Measurements from ENCODE around the gene GLCCI1. TPM values are rescaled to one million over a fixed set of nuclear protein-coding genes. Genes with fewer than 3 reads are reported as not detected.

Gene GLCCI1
- total and polyA plus RNA-seq, 4 donors = 25.5 to 45.3 (median 37.9) TPM

DNA sequence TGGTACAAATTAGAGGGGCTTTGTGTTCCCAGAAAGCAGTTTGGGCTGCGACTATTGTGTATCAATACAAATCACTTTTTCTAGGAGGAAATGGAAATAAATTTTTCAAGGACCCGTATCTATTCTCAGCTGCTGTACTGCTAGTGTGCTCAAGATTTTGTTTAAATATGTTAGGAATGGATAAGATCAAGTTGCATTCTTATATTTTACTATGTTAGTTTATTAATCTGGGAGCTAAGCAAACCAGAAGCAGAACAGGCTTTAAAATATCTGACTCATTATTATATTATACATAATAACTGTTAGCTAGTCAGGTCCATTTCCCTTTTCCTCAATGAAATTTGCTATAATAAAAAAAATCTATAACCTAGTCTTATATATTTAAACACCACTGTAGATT lies 11.1 kb upstream of the GLCCI1 start:
- DNase-seq (ENCODE audit: low read depth in 4 of 6, low spot score in 6 of 6) = no peak
- no peaks in the 10 kb centered on the region for H3K27me3 ChIP-seq (ENCODE audit: control insufficient read depth, insufficient read depth, low read length)
- no peak overlapping the region for H3K27ac ChIP-seq (ENCODE audit: low read depth, low read length)
- no peaks in the 10 kb centered on the region for H3K4me1 ChIP-seq (ENCODE audit: control insufficient read depth, insufficient read depth, low read length)
- H3K4me3 ChIP-seq (ENCODE audit: low read depth, low read length) = no peak overlapping the region
- H3K9me3 ChIP-seq (ENCODE audit: control insufficient read depth, insufficient read depth, low read length) = no peaks in the 10 kb centered on the region
- WGBS (ENCODE audit: insufficient coverage) = no CpG with 5 or more reads among the region's 2 CpGs
- H3K36me3 ChIP-seq (ENCODE audit: control insufficient read depth, insufficient read depth, low read length) = no peaks in the 10 kb centered on the region

- no peaks in the 10 kb centered on the region for H3K9me3 ChIP-seq (ENCODE audit: control insufficient read depth, insufficient read depth, low read length)
- H3K27ac ChIP-seq (ENCODE audit: low read depth, low read length) = no peak overlapping the region
- no peaks in the 10 kb centered on the region for H3K36me3 ChIP-seq (ENCODE audit: control insufficient read depth, insufficient read depth, low read length)
- H3K4me3 ChIP-seq (ENCODE audit: low read depth, low read length) = no peak overlapping the region
- no peaks in the 10 kb centered on the region for H3K4me1 ChIP-seq (ENCODE audit: control insufficient read depth, insufficient read depth, low read length)
- no peaks in the 10 kb centered on the region for H3K27me3 ChIP-seq (ENCODE audit: control insufficient read depth, insufficient read depth, low read length)
- WGBS (ENCODE audit: insufficient coverage) = 86% methylated on average over 3 of the region's 4 CpGs
- no peak for DNase-seq (ENCODE audit: low read depth in 4 of 6, low spot score in 6 of 6)
These were observed 8.5 kb upstream of the GLCCI1 start for GRCh38 chr7:7959979-7960670.

DNA sequence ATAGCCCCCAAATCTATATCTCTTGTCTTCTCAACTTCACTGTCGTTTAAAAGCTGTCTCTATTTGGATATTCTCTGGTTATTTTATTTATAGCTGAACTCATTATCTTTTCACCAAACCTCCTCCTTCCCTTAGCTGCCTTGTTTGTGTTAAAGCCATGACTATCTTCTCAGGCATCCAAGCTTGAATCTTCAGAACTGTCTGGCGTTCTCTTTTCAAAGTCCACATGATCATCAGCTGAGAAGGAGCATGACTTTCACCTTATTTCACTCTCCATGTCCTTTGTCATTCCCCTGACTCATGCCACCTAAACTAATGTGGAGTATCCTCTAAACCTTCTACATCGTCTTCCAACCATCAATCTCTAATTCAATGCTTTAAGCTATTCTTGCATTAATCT lies 5.7 kb upstream of the GLCCI1 start:
- WGBS (ENCODE audit: insufficient coverage) = 88% methylated on average over 2 of the region's 3 CpGs
- no peak overlapping the region for H3K4me3 ChIP-seq (ENCODE audit: low read depth, low read length)
- H3K9me3 ChIP-seq (ENCODE audit: control insufficient read depth, insufficient read depth, low read length) = no peaks in the 10 kb centered on the region

GRCh38 chr7:7964250-7964649 lies 4.3 kb upstream of the GLCCI1 start:
- no peaks in the 10 kb centered on the region for H3K27me3 ChIP-seq (ENCODE audit: control insufficient read depth, insufficient read depth, low read length)

More for the DNA sequence above, 5.7 kb upstream of the GLCCI1 start:
- H3K36me3 ChIP-seq (ENCODE audit: control insufficient read depth, insufficient read depth, low read length) = no peaks in the 10 kb centered on the region
- no peaks in the 10 kb centered on the region for H3K4me1 ChIP-seq (ENCODE audit: control insufficient read depth, insufficient read depth, low read length)
- H3K27ac ChIP-seq (ENCODE audit: low read depth, low read length) = no peak overlapping the region
- DNase-seq (ENCODE audit: low read depth in 4 of 6, low spot score in 6 of 6) = no peak
- no peaks in the 10 kb centered on the region for H3K27me3 ChIP-seq (ENCODE audit: control insufficient read depth, insufficient read depth, low read length)

DNA sequence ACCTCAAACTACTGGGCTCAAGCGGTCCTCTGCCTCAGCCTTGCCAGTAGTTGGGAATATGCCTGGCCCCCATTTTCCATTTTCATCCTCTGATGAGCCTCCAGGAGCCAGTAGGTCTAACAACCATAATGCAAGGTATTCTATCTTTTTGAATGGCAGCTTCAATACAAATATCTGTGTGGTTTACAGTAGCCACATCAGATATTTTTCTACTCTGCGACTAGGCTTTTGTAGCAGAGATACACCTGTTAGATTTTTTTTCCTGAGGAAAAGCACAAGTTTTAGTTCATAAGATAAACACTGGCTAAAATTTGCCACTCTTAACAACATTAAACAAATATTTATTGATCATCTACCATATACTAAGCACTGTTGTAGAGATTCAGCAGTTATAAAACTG lies 3.9 kb upstream of the GLCCI1 start:
- no peaks in the 10 kb centered on the region for H3K27me3 ChIP-seq (ENCODE audit: control insufficient read depth, insufficient read depth, low read length)
- no peak overlapping the region for H3K27ac ChIP-seq (ENCODE audit: low read depth, low read length)
- WGBS (ENCODE audit: insufficient coverage) = 100% methylated on average over 1 of the region's 2 CpGs

More at GRCh38 chr7:7964250-7964649, 4.3 kb upstream of the GLCCI1 start:
- WGBS (ENCODE audit: insufficient coverage) = no CpG with 5 or more reads among the region's 2 CpGs
- H3K4me1 ChIP-seq (ENCODE audit: control insufficient read depth, insufficient read depth, low read length) = peaks cover 3% of the 10 kb centered on the region
- H3K27ac ChIP-seq (ENCODE audit: low read depth, low read length) = no peak overlapping the region
- H3K36me3 ChIP-seq (ENCODE audit: control insufficient read depth, insufficient read depth, low read length) = no peaks in the 10 kb centered on the region
- no peaks in the 10 kb centered on the region for H3K9me3 ChIP-seq (ENCODE audit: control insufficient read depth, insufficient read depth, low read length)
- no peak overlapping the region for H3K4me3 ChIP-seq (ENCODE audit: low read depth, low read length)
- DNase-seq (ENCODE audit: low read depth in 4 of 6, low spot score in 6 of 6) = no peak

GRCh38 chr7:7965301-7965700 lies 3.3 kb upstream of the GLCCI1 start:
- peaks cover 3% of the 10 kb centered on the region for H3K4me1 ChIP-seq (ENCODE audit: control insufficient read depth, insufficient read depth, low read length)
- H3K9me3 ChIP-seq (ENCODE audit: control insufficient read depth, insufficient read depth, low read length) = no peaks in the 10 kb centered on the region
- no peaks in the 10 kb centered on the region for H3K36me3 ChIP-seq (ENCODE audit: control insufficient read depth, insufficient read depth, low read length)
- no peaks in the 10 kb centered on the region for H3K27me3 ChIP-seq (ENCODE audit: control insufficient read depth, insufficient read depth, low read length)
- WGBS (ENCODE audit: insufficient coverage) = 100% methylated on average over 1 of the region's 1 CpG
- H3K4me3 ChIP-seq (ENCODE audit: low read depth, low read length) = no peak overlapping the region
- DNase-seq (ENCODE audit: low read depth in 4 of 6, low spot score in 6 of 6) = no peak
- H3K27ac ChIP-seq (ENCODE audit: low read depth, low read length) = no peak overlapping the region

More for the DNA sequence above, 3.9 kb upstream of the GLCCI1 start:
- Histone ChIP-seq H3K4me1 (ENCODE audit: control insufficient read depth, insufficient read depth, low read length) (peaks cover 3% of the 10 kb centered on the region), H3K9me3 (ENCODE audit: control insufficient read depth, insufficient read depth, low read length) (no peaks in the 10 kb centered on the region), H3K4me3 (ENCODE audit: low read depth, low read length) (no peak overlapping the region), H3K36me3 (ENCODE audit: control insufficient read depth, insufficient read depth, low read length) (no peaks in the 10 kb centered on the region)
- DNase-seq (ENCODE audit: low read depth in 4 of 6, low spot score in 6 of 6) = no peak

- H3K4me3 ChIP-seq (ENCODE audit: low read depth, low read length) = no peak overlapping the region
- no peak for DNase-seq (ENCODE audit: low read depth in 4 of 6, low spot score in 6 of 6)
- no peaks in the 10 kb centered on the region for H3K36me3 ChIP-seq (ENCODE audit: control insufficient read depth, insufficient read depth, low read length)
- peaks cover 3% of the 10 kb centered on the region for H3K4me1 ChIP-seq (ENCODE audit: control insufficient read depth, insufficient read depth, low read length)
- H3K9me3 ChIP-seq (ENCODE audit: control insufficient read depth, insufficient read depth, low read length) = no peaks in the 10 kb centered on the region
- no CpG with 5 or more reads among the region's 3 CpGs for WGBS (ENCODE audit: insufficient coverage)
- no peaks in the 10 kb centered on the region for H3K27me3 ChIP-seq (ENCODE audit: control insufficient read depth, insufficient read depth, low read length)
- no peak overlapping the region for H3K27ac ChIP-seq (ENCODE audit: low read depth, low read length)
These were observed 2.4 kb upstream of the GLCCI1 start for GRCh38 chr7:7966141-7966734.

DNA sequence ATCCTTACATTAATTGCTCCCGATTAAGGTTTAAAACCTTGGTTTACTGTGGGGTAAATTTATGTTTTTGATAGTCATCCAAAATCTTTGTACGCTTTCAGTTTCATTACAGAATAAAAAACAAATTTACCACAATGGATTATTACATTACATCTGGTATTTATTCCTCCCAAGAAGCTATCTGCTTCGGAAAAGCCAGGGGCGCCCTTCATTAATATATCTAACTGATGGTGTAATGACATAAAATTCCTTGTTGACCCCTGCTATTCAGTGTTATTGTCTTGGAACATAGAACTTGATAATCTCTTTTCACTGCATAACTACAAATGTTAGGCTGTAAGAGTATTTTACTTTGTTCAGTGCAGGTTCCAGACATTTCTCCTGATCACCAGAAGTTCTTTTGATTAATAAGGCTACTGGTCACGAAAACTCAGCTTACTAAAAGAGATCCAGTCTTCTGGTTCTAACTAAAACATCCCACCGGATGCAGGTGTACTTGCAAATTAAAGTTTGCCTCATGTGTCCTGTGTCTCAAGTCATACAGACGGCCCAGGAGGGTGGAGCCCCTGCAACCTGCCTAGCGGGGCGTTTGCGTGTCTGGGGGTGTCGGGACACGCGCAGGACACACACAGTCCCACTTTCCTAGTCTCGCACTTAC lies 581 bp upstream of the GLCCI1 start:
- Histone ChIP-seq H3K4me1 (ENCODE audit: control insufficient read depth, insufficient read depth, low read length) (peaks cover 3% of the 10 kb centered on the region), H3K4me3 (ENCODE audit: low read depth, low read length) (peak overlapping the region; percentile 88), H3K27ac (ENCODE audit: low read depth, low read length) (peak overlapping the region; percentile 57), H3K9me3 (ENCODE audit: control insufficient read depth, insufficient read depth, low read length) (no peaks in the 10 kb centered on the region), H3K36me3 (ENCODE audit: control insufficient read depth, insufficient read depth, low read length) (no peaks in the 10 kb centered on the region), H3K27me3 (ENCODE audit: control insufficient read depth, insufficient read depth, low read length) (no peaks in the 10 kb centered on the region)
- 0% methylated on average over 10 of the region's 14 CpGs for WGBS (ENCODE audit: insufficient coverage)
- DNase-seq (ENCODE audit: low read depth in 4 of 6, low spot score in 6 of 6) = peak in 1 of 6 donors; percentile 2

GRCh38 chr7:7969306-7970236 lies 975 bp downstream of the GLCCI1 start:
- no peaks in the 10 kb centered on the region for H3K36me3 ChIP-seq (ENCODE audit: control insufficient read depth, insufficient read depth, low read length)
- peak overlapping the region; percentile 99 for H3K27ac ChIP-seq (ENCODE audit: low read depth, low read length)
- peak overlapping the region; percentile 88 for H3K4me3 ChIP-seq (ENCODE audit: low read depth, low read length)
- H3K4me1 ChIP-seq (ENCODE audit: control insufficient read depth, insufficient read depth, low read length) = peaks cover 3% of the 10 kb centered on the region
- DNase-seq (ENCODE audit: low read depth in 4 of 6, low spot score in 6 of 6) = peak in 5 of 6 donors; percentile 39 to 81 (median 68)
- WGBS (ENCODE audit: insufficient coverage) = under 1% methylated on average over 87 of the region's 98 CpGs
- H3K9me3 ChIP-seq (ENCODE audit: control insufficient read depth, insufficient read depth, low read length) = no peaks in the 10 kb centered on the region
- no peaks in the 10 kb centered on the region for H3K27me3 ChIP-seq (ENCODE audit: control insufficient read depth, insufficient read depth, low read length)

Data from spinal cord (tissue), 10 donors.